OCI-LY1 (cell line): ENCODE results near the gene SUCO.

ENCODE experiments used
- H2AFZ ChIP-seq: fragments of 200-600 bp; sonication (generic), shearing (Covaris generic); 2 replicates; pipeline ENCODE4 v1.6.0; 2014; ENCODE audit warnings: antibody characterized with exemption, mild to moderate bottlenecking, low read length
- H3F3A ChIP-seq: fragments of 200-600 bp; sonication (generic), shearing (Covaris generic); 2 replicates; pipeline ENCODE4 v1.6.0; 2014; ENCODE audit warnings: mild to moderate bottlenecking, antibody characterized with exemption, low read length, moderate library complexity; ENCODE audit not compliant: insufficient read depth
- H3K27ac ChIP-seq: fragments of 200-600 bp; sonication (generic); 2 replicates; pipeline ENCODE4 v1.5.1; 2014; ENCODE audit warnings: low read length, mixed run types, mild to moderate bottlenecking, low read depth; ENCODE audit not compliant: poor library complexity, severe bottlenecking
- H3K27me3 ChIP-seq: fragments of 200-600 bp; sonication (generic); 2 replicates; pipeline ENCODE4 v1.6.0; 2014; ENCODE audit warnings: antibody characterized with exemption, mild to moderate bottlenecking, low read length, moderate library complexity; ENCODE audit not compliant: insufficient read depth
- H3K36me3 ChIP-seq: fragments of 200-600 bp; sonication (generic); 2 replicates; pipeline ENCODE4 v1.6.1; 2014; ENCODE audit warnings: mild to moderate bottlenecking, antibody characterized with exemption, low read length, moderate library complexity, mixed read lengths; ENCODE audit not compliant: insufficient read depth
- H3K4me1 ChIP-seq: fragments of 200-600 bp; sonication (generic); 2 replicates; pipeline ENCODE4 v1.5.1; 2014; ENCODE audit warnings: mild to moderate bottlenecking, low read length, moderate library complexity; ENCODE audit not compliant: insufficient read depth, severe bottlenecking
- H3K4me2 ChIP-seq: fragments of 200-600 bp; sonication (generic), shearing (Covaris generic); 2 replicates; pipeline ENCODE4 v1.6.1; 2014; ENCODE audit warnings: low read length
- H3K4me3 ChIP-seq: fragments of 200-600 bp; sonication (generic); 2 replicates; pipeline ENCODE4 v1.5.1; 2014; ENCODE audit warnings: low read length, low read depth, mild to moderate bottlenecking, mixed read lengths; ENCODE audit not compliant: poor library complexity, severe bottlenecking
- H3K79me2 ChIP-seq: fragments of 200-600 bp; shearing (Covaris generic); 2 replicates; pipeline ENCODE4 v1.6.1; 2016; ENCODE audit warnings: mixed run types, low read length, mixed read lengths; ENCODE audit not compliant: insufficient read depth
- H3K9ac ChIP-seq: fragments of 200-600 bp; sonication (generic), shearing (Covaris generic); 2 replicates; pipeline ENCODE4 v1.6.1; 2014; ENCODE audit warnings: mild to moderate bottlenecking, low read length, mixed read lengths
- H3K9me2 ChIP-seq: fragments of 200-600 bp; sonication (generic), shearing (Covaris generic); 2 replicates; pipeline ENCODE4 v1.6.1; 2014; ENCODE audit warnings: low read depth, mild to moderate bottlenecking, low read length, mixed read lengths
- H3K9me3 ChIP-seq: fragments of 200-600 bp; shearing (Covaris generic); 2 replicates; pipeline ENCODE4 v1.6.1; 2014; ENCODE audit warnings: low read length, mixed read lengths
- H4K20me1 ChIP-seq: fragments of 200-600 bp; sonication (generic), shearing (Covaris generic); 2 replicates; pipeline ENCODE4 v1.6.0; 2016; ENCODE audit warnings: mild to moderate bottlenecking, low read length; ENCODE audit not compliant: insufficient read depth
- EZH2 ChIP-seq: fragments of 200-600 bp; sonication (generic), shearing (Covaris generic); IDR thresholded peaks from 2 replicates; pipeline ENCODE4 v1.8.0; 2017; ENCODE audit warnings: borderline replicate concordance, mixed run types, mild to moderate bottlenecking, antibody characterized with exemption, low read length, moderate library complexity, mixed read lengths
- TF ChIP-seq, protein P1 (sequence below): fragments of 200-600 bp; sonication (generic), shearing (Covaris generic); IDR thresholded peaks from 2 replicates; pipeline ENCODE4 v1.5.1; 2017; ENCODE audit warnings: mild to moderate bottlenecking, antibody characterized with exemption, low read length, moderate library complexity, mixed read lengths

Gene SUCO

DNA sequence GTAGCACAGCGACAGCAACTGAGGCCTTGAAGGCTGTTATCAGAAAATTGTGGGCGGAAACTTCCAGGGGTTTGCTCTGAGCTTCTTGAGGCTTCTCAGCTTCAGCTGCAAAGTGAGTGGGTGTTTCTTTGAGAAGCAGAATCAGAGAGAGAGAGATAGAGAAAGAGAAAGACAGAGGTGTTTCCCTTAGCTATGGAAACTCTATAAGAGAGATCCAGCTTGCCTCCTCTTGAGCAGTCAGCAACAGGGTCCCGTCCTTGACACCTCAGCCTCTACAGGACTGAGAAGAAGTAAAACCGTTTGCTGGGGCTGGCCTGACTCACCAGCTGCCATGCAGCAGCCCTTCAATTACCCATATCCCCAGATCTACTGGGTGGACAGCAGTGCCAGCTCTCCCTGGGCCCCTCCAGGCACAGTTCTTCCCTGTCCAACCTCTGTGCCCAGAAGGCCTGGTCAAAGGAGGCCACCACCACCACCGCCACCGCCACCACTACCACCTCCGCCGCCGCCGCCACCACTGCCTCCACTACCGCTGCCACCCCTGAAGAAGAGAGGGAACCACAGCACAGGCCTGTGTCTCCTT is 126.0 kb downstream of the SUCO start, which contains the start of gene FASLG:
TSS of gene FASLG (plus strand) at position 233 of the 583 bp plus-strand sequence. CDS start at position 332, 99 bp downstream.
- Histone ChIP-seq H3K36me3 (no peaks in the 10 kb centered on the region), H2AFZ (no peak within 1 kb of the TSS), H3K27me3 (no peaks in the 10 kb centered on the region), H3K4me2 (no peak within 1 kb of the TSS), H3K4me1 (peaks cover 12% of the 10 kb centered on the region), H3K9me3 (no peaks in the 10 kb centered on the region), H4K20me1 (no peaks in the 10 kb centered on the region), H3F3A (no peaks in the 10 kb centered on the region), H3K4me3 (no peak within 1 kb of the TSS), H3K9me2 (no peaks in the 10 kb centered on the region), H3K27ac (no peak within 1 kb of the TSS), H3K79me2 (no peaks in the 10 kb centered on the region), H3K9ac (no peak within 1 kb of the TSS)
- no peak for TF ChIP-seq EZH2
- TF ChIP-seq, protein P1, sequence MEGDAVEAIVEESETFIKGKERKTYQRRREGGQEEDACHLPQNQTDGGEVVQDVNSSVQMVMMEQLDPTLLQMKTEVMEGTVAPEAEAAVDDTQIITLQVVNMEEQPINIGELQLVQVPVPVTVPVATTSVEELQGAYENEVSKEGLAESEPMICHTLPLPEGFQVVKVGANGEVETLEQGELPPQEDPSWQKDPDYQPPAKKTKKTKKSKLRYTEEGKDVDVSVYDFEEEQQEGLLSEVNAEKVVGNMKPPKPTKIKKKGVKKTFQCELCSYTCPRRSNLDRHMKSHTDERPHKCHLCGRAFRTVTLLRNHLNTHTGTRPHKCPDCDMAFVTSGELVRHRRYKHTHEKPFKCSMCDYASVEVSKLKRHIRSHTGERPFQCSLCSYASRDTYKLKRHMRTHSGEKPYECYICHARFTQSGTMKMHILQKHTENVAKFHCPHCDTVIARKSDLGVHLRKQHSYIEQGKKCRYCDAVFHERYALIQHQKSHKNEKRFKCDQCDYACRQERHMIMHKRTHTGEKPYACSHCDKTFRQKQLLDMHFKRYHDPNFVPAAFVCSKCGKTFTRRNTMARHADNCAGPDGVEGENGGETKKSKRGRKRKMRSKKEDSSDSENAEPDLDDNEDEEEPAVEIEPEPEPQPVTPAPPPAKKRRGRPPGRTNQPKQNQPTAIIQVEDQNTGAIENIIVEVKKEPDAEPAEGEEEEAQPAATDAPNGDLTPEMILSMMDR = no peak

DNA sequence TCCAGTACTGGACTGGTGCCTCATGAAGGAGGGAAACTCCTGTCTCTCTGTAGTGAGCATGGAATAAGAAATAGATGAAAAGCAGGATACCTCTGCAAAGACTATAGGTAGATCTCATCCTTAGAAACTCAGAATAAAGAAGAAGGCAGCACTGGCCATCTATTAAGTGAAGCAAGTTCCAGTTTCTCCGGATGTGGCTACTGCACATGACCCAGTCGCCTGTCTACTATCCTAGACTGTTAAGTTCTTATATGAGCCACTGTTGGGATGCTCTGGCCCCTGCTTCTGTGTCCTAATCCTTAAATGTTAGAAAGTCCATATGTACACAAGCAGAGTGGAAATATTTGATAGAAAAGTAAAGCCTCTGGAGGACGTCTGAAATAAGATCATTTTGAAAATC is 128.2 kb downstream of the SUCO start:
- no peaks in the 10 kb centered on the region for H3K79me2 ChIP-seq
- no peak overlapping the region for H3K4me2 ChIP-seq
- H4K20me1 ChIP-seq = no peaks in the 10 kb centered on the region
- H3K27me3 ChIP-seq = no peaks in the 10 kb centered on the region
- no peaks in the 10 kb centered on the region for H3K9me2 ChIP-seq
- no peak overlapping the region for H3K9ac ChIP-seq
- H2AFZ ChIP-seq = no peak overlapping the region
- H3K9me3 ChIP-seq = no peaks in the 10 kb centered on the region
- no peaks in the 10 kb centered on the region for H3F3A ChIP-seq
- peaks cover 12% of the 10 kb centered on the region for H3K4me1 ChIP-seq
- H3K36me3 ChIP-seq = no peaks in the 10 kb centered on the region
- H3K4me3 ChIP-seq = no peak overlapping the region
- no peak for TF ChIP-seq EZH2
- TF ChIP-seq, protein P1 = no peak
- no peak overlapping the region for H3K27ac ChIP-seq
